ENCODE measurements around the gene IQCF6.
"Not testable (repeated sequence)": the region's sequence is repeated elsewhere in the genome, so short reads cannot be mapped to it uniquely, and the experiment has no call there.

Gene IQCF6

GRCh38 chr3:51759203-51759602 is 19.8 kb downstream of the IQCF6 start:
- DNase-seq (ENCODE audit: low read depth), result no peak

GRCh38 chr3:51753763-51754750 is 25.0 kb downstream of the IQCF6 start:
- not testable (repeated sequence) for DNase-seq (ENCODE audit: low read depth)

GRCh38 chr3:51751287-51751686 is 27.8 kb downstream of the IQCF6 start:
- no peak for DNase-seq (ENCODE audit: low read depth)

GRCh38 chr3:51750878-51751277 is 28.2 kb downstream of the IQCF6 start:
- no peak for DNase-seq (ENCODE audit: low read depth)

GRCh38 chr3:51748327-51748726 is 30.7 kb downstream of the IQCF6 start:
- DNase-seq (ENCODE audit: low read depth), result no peak

- no peak for DNase-seq (ENCODE audit: low read depth)
Measured at GRCh38 chr3:51747840-51748239, 31.2 kb downstream of the IQCF6 start.

- DNase-seq (ENCODE audit: low read depth), result not testable (repeated sequence)
Measured at GRCh38 chr3:51742978-51743377, 36.1 kb downstream of the IQCF6 start.

GRCh38 chr3:51742320-51742719 is 36.7 kb downstream of the IQCF6 start:
- not testable (repeated sequence) for DNase-seq (ENCODE audit: low read depth)

- DNase-seq (ENCODE audit: low read depth), result no peak
Measured at GRCh38 chr3:51739110-51739509, 39.9 kb downstream of the IQCF6 start.

- no peak for DNase-seq (ENCODE audit: low read depth)
Measured at GRCh38 chr3:51735950-51736349, 43.1 kb downstream of the IQCF6 start.

- DNase-seq (ENCODE audit: low read depth), result no peak
Measured at GRCh38 chr3:51735039-51735438, 44.0 kb downstream of the IQCF6 start.

- DNase-seq (ENCODE audit: low read depth), result no peak
Measured at GRCh38 chr3:51734572-51734907, 44.5 kb downstream of the IQCF6 start.

- DNase-seq (ENCODE audit: low read depth), result no peak
Measured at GRCh38 chr3:51733859-51734571, 45.0 kb downstream of the IQCF6 start.

- DNase-seq (ENCODE audit: low read depth), result no peak
Measured at GRCh38 chr3:51729042-51729633, 49.9 kb downstream of the IQCF6 start.

All from T-helper 22 cell (primary cell).